ENCODE measurements around the gene SLC12A2.

GRCh38 chr5:128052780-128053179, 30.8 kb upstream of the SLC12A2 start:
- TF ChIP-seq YY1 (IDR thresholded peaks at IDR 0.05; ENCODE audit: extremely low read depth, insufficient replicate concordance, low read depth, low read length) (no peak), FOSL1 (IDR thresholded peaks at IDR 0.05; ENCODE audit: low read depth) (no peak), TCF7L2 (IDR thresholded peaks at IDR 0.05; ENCODE audit: borderline replicate concordance, extremely low read depth, insufficient read depth, insufficient read length) (no peak), POLR2AphosphoS5 (IDR thresholded peaks at IDR 0.05; ENCODE audit: low read depth, low read length) (no peak), ZNF274 (IDR thresholded peaks at IDR 0.05; ENCODE audit: low read depth, low read length) (no peak), SRF (IDR thresholded peaks at IDR 0.05; ENCODE audit: low read depth) (no peak), MAX (IDR thresholded peaks at IDR 0.05) (no peak)
- TF ChIP-seq, protein P1, sequence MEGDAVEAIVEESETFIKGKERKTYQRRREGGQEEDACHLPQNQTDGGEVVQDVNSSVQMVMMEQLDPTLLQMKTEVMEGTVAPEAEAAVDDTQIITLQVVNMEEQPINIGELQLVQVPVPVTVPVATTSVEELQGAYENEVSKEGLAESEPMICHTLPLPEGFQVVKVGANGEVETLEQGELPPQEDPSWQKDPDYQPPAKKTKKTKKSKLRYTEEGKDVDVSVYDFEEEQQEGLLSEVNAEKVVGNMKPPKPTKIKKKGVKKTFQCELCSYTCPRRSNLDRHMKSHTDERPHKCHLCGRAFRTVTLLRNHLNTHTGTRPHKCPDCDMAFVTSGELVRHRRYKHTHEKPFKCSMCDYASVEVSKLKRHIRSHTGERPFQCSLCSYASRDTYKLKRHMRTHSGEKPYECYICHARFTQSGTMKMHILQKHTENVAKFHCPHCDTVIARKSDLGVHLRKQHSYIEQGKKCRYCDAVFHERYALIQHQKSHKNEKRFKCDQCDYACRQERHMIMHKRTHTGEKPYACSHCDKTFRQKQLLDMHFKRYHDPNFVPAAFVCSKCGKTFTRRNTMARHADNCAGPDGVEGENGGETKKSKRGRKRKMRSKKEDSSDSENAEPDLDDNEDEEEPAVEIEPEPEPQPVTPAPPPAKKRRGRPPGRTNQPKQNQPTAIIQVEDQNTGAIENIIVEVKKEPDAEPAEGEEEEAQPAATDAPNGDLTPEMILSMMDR (IDR thresholded peaks at IDR 0.05 in 2 of 3, conservative IDR thresholded peaks at IDR 0.05 in 1 of 3; ENCODE audit: borderline replicate concordance in 1 of 3, insufficient read depth in 1 of 3, low read depth in 2 of 3, low read length in 2 of 3) = no peak
- TF ChIP-seq, protein P2, sequence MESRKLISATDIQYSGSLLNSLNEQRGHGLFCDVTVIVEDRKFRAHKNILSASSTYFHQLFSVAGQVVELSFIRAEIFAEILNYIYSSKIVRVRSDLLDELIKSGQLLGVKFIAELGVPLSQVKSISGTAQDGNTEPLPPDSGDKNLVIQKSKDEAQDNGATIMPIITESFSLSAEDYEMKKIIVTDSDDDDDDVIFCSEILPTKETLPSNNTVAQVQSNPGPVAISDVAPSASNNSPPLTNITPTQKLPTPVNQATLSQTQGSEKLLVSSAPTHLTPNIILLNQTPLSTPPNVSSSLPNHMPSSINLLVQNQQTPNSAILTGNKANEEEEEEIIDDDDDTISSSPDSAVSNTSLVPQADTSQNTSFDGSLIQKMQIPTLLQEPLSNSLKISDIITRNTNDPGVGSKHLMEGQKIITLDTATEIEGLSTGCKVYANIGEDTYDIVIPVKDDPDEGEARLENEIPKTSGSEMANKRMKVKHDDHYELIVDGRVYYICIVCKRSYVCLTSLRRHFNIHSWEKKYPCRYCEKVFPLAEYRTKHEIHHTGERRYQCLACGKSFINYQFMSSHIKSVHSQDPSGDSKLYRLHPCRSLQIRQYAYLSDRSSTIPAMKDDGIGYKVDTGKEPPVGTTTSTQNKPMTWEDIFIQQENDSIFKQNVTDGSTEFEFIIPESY (IDR thresholded peaks at IDR 0.05; ENCODE audit: extremely low read depth, insufficient replicate concordance, low read length) = no peak

Data from HCT116 (cell line).